Liver (tissue), 9 donors: ENCODE results near the gene PNKP. TPM values are rescaled to one million over a fixed set of nuclear protein-coding genes. Genes with fewer than 3 reads are reported as not detected.

ENCODE experiments used
- DNase-seq: peaks from one replicate; pipeline ENCODE4 v3.0.0-alpha.2; 2017; ENCODE audit warnings: low spot score
- H3K27ac ChIP-seq, 2 donors: one replicate each; pipeline ENCODE4 v1.7.0; 2013; ENCODE audit warnings: inconsistent platforms in 2 of 2, low read length in 2 of 2, control low read depth in 1 of 2, low read depth in 1 of 2, mild to moderate bottlenecking in 1 of 2
- H3K27me3 ChIP-seq, 4 donors: one replicate each; pipeline versions ENCODE4 v1.6.1 to v1.7.0; 2013; ENCODE audit warnings: low read length in 3 of 4, inconsistent platforms in 1 of 4, mild to moderate bottlenecking in 1 of 4, moderate library complexity in 1 of 4; ENCODE audit not compliant: control insufficient read depth in 4 of 4, insufficient read depth in 4 of 4
- H3K36me3 ChIP-seq, 4 donors: one replicate each; pipeline versions ENCODE4 v1.6.1 to v1.7.0; 2013; ENCODE audit warnings: low read length in 3 of 4, mild to moderate bottlenecking in 3 of 4, low read depth in 1 of 4, moderate library complexity in 1 of 4; ENCODE audit not compliant: control insufficient read depth in 4 of 4, insufficient read depth in 3 of 4
- H3K4me1 ChIP-seq, 4 donors: one replicate each; pipeline versions ENCODE4 v1.6.1 to v1.7.0; 2013; ENCODE audit warnings: low read length in 3 of 4, mild to moderate bottlenecking in 3 of 4, moderate library complexity in 1 of 4; ENCODE audit not compliant: control insufficient read depth in 4 of 4, insufficient read depth in 4 of 4
- H3K4me3 ChIP-seq, 3 donors: one replicate each; pipeline versions ENCODE4 v1.6.1 to v1.7.0; 2013; ENCODE audit warnings: low read length in 3 of 3, control low read depth in 1 of 3, low read depth in 1 of 3, mild to moderate bottlenecking in 1 of 3
- H3K9ac ChIP-seq, 2 donors: one replicate each; pipeline ENCODE4 v1.7.0; 2013; ENCODE audit warnings: low read length in 2 of 2, mild to moderate bottlenecking in 2 of 2, moderate library complexity in 2 of 2, control low read depth in 1 of 2, low read depth in 1 of 2
- H3K9me3 ChIP-seq, 4 donors: one replicate each; pipeline versions ENCODE4 v1.6.1 to v1.7.0; 2013; ENCODE audit warnings: low read length in 3 of 4; ENCODE audit not compliant: control insufficient read depth in 4 of 4
- EGR1 ChIP-seq, 2 donors: IDR thresholded peaks; 2 replicates each; pipeline ENCODE4 v1.6.1; 2016 to 2018; ENCODE audit warnings: antibody characterized with exemption in 2 of 2, low read depth in 2 of 2
- FOXA1 ChIP-seq: IDR thresholded peaks from 2 replicates; pipeline ENCODE4 v1.6.1; 2016; ENCODE audit warnings: antibody characterized with exemption
- FOXA2 ChIP-seq: IDR thresholded peaks from 2 replicates; pipeline ENCODE4 v1.6.1; 2016; ENCODE audit warnings: antibody characterized with exemption
- HNF4A ChIP-seq, 2 donors: conservative IDR thresholded peaks; 2 replicates each; pipeline ENCODE4 v1.6.1; 2016; ENCODE audit warnings: antibody characterized with exemption in 2 of 2, mild to moderate bottlenecking in 2 of 2
- HNF4G ChIP-seq: IDR thresholded peaks from 2 replicates; pipeline ENCODE4 v1.6.1; 2016; ENCODE audit warnings: antibody characterized with exemption
- JUND ChIP-seq, 2 donors: IDR thresholded peaks; 2 replicates each; pipeline ENCODE4 v1.6.1; 2016; ENCODE audit warnings: antibody characterized with exemption in 2 of 2
- RAD21 ChIP-seq, 2 donors: IDR thresholded peaks; 2 replicates each; pipeline ENCODE4 v1.6.1; 2016; ENCODE audit warnings: antibody characterized with exemption in 2 of 2, mild to moderate bottlenecking in 2 of 2
- RXRA ChIP-seq, 2 donors: IDR thresholded peaks; 2 replicates each; pipeline ENCODE4 v1.6.1; 2017 to 2018; ENCODE audit warnings: antibody characterized with exemption in 2 of 2, mild to moderate bottlenecking in 1 of 2
- SP1 ChIP-seq: IDR thresholded peaks from 2 replicates; pipeline ENCODE4 v1.6.1; 2018; ENCODE audit warnings: antibody characterized with exemption, mild to moderate bottlenecking
- TAF1 ChIP-seq: conservative IDR thresholded peaks from 2 replicates; pipeline ENCODE4 v1.6.1; 2016; ENCODE audit warnings: antibody characterized with exemption, mild to moderate bottlenecking
- WGBS: extraction: QIAGEN DNeasy Blood & Tissue Kit; methylation state at CpG from one replicate; pipeline ENCODE4 v1.1.7; 2013; 5-methylcytosine and 5-hydroxymethylcytosine counted together
- polyA plus RNA-seq, 2 donors: library from polyadenylated mRNA; stranded (reverse) in 1 of 2; unstranded in 1 of 2; fragments of 200-250 nt in 1 of 2; fragments of >200 nt in 1 of 2; fragmentation: Nextera tagmentation in 1 of 2; extraction: Ambion mirVana in 1 of 2; gene quantifications; one replicate each; pipeline versions ENCODE4 v1.2.1 to v1.2.3, GENCODE V29; 2013 to 2015
- total RNA-seq, 2 donors: library from RNA; depleted of rRNA; stranded (reverse); fragments of >200 nt; gene quantifications; one replicate each; pipeline ENCODE4 v1.2.3, GENCODE V29; 2014
- TF ChIP-seq, protein P1 (sequence below): IDR thresholded peaks from 2 replicates; pipeline ENCODE4 v1.6.1; 2016; ENCODE audit warnings: antibody characterized with exemption
- TF ChIP-seq, protein P2 (sequence below): IDR thresholded peaks from 2 replicates; pipeline ENCODE4 v1.6.1; 2016; ENCODE audit warnings: antibody characterized with exemption, mild to moderate bottlenecking
- TF ChIP-seq, protein P3 (sequence below): IDR thresholded peaks from 2 replicates; pipeline ENCODE4 v1.6.1; 2016; ENCODE audit warnings: antibody characterized with exemption
- TF ChIP-seq, protein P4 (sequence below): IDR thresholded peaks from 2 replicates; pipeline ENCODE4 v1.6.1; 2016; ENCODE audit warnings: antibody characterized with exemption
- TF ChIP-seq, protein P5 (sequence below): fragments of 150-350 bp; IDR thresholded peaks from 2 replicates; pipeline ENCODE4 v1.5.1; 2017; ENCODE audit warnings: improper control_type of control experiment, low read depth, low read length; ENCODE audit not compliant: missing input control
- donor health status: healthy.
- donor health status: healthy.
- donor health status: healthy.
- donor health status: healthy.
- donor health status: healthy.

PNKP gene
- total and polyA plus RNA-seq, 4 donors = 17.3 to 30.9 (median 19.8) TPM

DNA sequence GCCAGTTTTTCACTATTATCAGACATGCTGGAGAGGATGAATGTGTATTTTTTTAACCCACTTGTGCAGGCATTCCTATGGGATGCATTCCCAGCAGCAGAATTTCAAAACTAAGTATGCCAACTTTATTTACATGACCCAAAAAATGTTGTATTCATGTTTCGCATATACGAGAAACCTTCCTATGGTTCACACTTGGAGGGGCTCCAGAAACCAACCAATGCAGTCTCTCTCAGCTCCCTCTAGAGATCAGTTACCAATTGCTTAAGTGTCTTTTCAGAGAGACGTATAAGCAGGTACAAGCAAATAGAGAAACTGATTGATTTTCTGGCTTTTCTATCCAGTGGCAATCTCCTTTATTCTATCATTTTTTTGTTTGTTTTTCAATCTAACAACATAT is 22.0 kb downstream of the PNKP start:
- 61% methylated on average over 3 of the region's 3 CpGs for WGBS
- H3K27ac ChIP-seq = no peak overlapping the region
- TF ChIP-seq RXRA (IDR thresholded peaks at IDR 0.05) (no peak), JUND (IDR thresholded peaks at IDR 0.05) (no peak), FOXA1 (no peak), HNF4A (conservative IDR thresholded peaks at IDR 0.05) (no peak), TAF1 (no peak)
- TF ChIP-seq, protein P1, sequence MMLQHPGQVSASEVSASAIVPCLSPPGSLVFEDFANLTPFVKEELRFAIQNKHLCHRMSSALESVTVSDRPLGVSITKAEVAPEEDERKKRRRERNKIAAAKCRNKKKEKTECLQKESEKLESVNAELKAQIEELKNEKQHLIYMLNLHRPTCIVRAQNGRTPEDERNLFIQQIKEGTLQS = no peak
- TF ChIP-seq, protein P2, sequence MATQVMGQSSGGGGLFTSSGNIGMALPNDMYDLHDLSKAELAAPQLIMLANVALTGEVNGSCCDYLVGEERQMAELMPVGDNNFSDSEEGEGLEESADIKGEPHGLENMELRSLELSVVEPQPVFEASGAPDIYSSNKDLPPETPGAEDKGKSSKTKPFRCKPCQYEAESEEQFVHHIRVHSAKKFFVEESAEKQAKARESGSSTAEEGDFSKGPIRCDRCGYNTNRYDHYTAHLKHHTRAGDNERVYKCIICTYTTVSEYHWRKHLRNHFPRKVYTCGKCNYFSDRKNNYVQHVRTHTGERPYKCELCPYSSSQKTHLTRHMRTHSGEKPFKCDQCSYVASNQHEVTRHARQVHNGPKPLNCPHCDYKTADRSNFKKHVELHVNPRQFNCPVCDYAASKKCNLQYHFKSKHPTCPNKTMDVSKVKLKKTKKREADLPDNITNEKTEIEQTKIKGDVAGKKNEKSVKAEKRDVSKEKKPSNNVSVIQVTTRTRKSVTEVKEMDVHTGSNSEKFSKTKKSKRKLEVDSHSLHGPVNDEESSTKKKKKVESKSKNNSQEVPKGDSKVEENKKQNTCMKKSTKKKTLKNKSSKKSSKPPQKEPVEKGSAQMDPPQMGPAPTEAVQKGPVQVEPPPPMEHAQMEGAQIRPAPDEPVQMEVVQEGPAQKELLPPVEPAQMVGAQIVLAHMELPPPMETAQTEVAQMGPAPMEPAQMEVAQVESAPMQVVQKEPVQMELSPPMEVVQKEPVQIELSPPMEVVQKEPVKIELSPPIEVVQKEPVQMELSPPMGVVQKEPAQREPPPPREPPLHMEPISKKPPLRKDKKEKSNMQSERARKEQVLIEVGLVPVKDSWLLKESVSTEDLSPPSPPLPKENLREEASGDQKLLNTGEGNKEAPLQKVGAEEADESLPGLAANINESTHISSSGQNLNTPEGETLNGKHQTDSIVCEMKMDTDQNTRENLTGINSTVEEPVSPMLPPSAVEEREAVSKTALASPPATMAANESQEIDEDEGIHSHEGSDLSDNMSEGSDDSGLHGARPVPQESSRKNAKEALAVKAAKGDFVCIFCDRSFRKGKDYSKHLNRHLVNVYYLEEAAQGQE = no peak
- H3K9ac ChIP-seq = no peak overlapping the region
- H3K36me3 ChIP-seq = no peaks in the 10 kb centered on the region
- no peak overlapping the region for H3K4me3 ChIP-seq
- peaks cover 0 to 8% (median 3%) of the 10 kb centered on the region in 4 donors for H3K4me1 ChIP-seq
- no peak for DNase-seq
- H3K9me3 ChIP-seq = no peaks in the 10 kb centered on the region
- H3K27me3 ChIP-seq = no peaks in the 10 kb centered on the region

DNA sequence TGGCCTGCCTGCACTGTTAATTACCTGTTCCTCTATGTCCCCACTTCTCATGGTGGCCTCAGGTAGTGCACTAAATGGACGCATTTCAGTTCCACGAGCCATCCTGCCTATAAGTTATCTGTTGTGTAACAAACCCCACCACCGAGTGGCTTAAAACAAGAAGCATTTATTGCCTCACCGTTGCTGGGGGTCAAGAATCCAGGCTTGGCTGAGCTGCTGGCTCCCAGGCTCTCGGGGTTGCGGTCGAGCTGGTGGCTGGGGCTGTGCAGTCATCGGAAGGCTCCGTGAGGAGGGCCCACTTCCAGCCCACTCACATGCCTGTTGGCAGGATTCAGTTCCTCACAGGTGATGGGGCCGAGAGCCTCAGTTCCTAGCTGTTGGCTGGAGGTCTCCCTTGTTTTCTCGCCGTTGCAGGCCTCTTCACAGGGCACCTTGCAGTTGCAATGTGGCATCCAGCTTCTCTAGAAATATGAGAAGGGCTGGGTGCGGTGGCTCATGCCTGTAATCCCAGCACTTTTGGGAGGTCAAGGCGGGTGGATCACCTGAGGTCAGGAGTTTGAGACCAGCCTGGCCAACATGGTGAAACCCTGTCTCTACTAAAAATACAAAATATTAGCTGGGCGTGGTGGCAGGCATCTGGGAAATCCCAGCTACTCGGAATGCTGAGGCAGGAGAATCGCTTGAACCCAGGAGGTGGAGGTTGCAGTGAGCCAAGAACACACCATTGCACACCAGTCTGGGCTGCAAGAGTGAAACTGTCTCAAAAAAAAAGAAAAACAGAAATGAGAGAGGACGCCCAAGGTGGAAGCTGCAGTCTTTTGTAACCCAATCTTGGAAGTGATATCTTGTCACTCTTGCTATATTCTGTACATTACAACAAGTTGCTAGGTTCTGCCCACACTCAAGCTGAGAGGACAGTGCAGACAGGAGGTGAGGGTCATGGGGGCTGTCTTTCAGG is 23.0 kb downstream of the PNKP start:
- DNase-seq = no peak
- no peak overlapping the region for H3K4me3 ChIP-seq
- peaks cover 0 to 5% (median 2%) of the 10 kb centered on the region in 4 donors for H3K36me3 ChIP-seq
- 82% methylated on average over 18 of the region's 18 CpGs for WGBS
- H3K4me1 ChIP-seq = no peaks in the 10 kb centered on the region
- H3K9ac ChIP-seq = no peak overlapping the region
- H3K27ac ChIP-seq = no peak overlapping the region
- TF ChIP-seq SP1 (no peak), EGR1 (IDR thresholded peaks at IDR 0.05; ENCODE audit: low read depth in 2 of 2) (no peak), HNF4G (no peak), RAD21 (IDR thresholded peaks at IDR 0.05) (no peak), FOXA1 (no peak), TAF1 (no peak), FOXA2 (no peak)
- TF ChIP-seq, protein P3, sequence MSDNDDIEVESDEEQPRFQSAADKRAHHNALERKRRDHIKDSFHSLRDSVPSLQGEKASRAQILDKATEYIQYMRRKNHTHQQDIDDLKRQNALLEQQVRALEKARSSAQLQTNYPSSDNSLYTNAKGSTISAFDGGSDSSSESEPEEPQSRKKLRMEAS = no peak
- TF ChIP-seq, protein P1 = no peak
- TF ChIP-seq, protein P4, sequence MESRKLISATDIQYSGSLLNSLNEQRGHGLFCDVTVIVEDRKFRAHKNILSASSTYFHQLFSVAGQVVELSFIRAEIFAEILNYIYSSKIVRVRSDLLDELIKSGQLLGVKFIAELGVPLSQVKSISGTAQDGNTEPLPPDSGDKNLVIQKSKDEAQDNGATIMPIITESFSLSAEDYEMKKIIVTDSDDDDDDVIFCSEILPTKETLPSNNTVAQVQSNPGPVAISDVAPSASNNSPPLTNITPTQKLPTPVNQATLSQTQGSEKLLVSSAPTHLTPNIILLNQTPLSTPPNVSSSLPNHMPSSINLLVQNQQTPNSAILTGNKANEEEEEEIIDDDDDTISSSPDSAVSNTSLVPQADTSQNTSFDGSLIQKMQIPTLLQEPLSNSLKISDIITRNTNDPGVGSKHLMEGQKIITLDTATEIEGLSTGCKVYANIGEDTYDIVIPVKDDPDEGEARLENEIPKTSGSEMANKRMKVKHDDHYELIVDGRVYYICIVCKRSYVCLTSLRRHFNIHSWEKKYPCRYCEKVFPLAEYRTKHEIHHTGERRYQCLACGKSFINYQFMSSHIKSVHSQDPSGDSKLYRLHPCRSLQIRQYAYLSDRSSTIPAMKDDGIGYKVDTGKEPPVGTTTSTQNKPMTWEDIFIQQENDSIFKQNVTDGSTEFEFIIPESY = no peak
- TF ChIP-seq, protein P5, sequence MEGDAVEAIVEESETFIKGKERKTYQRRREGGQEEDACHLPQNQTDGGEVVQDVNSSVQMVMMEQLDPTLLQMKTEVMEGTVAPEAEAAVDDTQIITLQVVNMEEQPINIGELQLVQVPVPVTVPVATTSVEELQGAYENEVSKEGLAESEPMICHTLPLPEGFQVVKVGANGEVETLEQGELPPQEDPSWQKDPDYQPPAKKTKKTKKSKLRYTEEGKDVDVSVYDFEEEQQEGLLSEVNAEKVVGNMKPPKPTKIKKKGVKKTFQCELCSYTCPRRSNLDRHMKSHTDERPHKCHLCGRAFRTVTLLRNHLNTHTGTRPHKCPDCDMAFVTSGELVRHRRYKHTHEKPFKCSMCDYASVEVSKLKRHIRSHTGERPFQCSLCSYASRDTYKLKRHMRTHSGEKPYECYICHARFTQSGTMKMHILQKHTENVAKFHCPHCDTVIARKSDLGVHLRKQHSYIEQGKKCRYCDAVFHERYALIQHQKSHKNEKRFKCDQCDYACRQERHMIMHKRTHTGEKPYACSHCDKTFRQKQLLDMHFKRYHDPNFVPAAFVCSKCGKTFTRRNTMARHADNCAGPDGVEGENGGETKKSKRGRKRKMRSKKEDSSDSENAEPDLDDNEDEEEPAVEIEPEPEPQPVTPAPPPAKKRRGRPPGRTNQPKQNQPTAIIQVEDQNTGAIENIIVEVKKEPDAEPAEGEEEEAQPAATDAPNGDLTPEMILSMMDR = no peak
- H3K27me3 ChIP-seq = no peaks in the 10 kb centered on the region
- no peaks in the 10 kb centered on the region for H3K9me3 ChIP-seq
